SU-DHL-6 (cell line): Measurements from ENCODE around the gene OSM.

Source experiments
- EZH2phosphoT487 ChIP-seq: fragments of 200-600 bp; sonication (generic), shearing (Covaris generic); conservative IDR thresholded peaks from 2 replicates; pipeline ENCODE4 v1.6.1; 2018; ENCODE audit warnings: mild to moderate bottlenecking, antibody characterized with exemption, low read length, moderate library complexity, mixed read lengths
- TF ChIP-seq, protein P1 (sequence below): fragments of 200-600 bp; sonication (generic); IDR thresholded peaks from one replicate; pipeline ENCODE4 v1.5.1; 2017; ENCODE audit warnings: antibody characterized with exemption, mild to moderate bottlenecking, low read length, moderate library complexity; ENCODE audit not compliant: insufficient read depth, poor library complexity, severe bottlenecking

DNA sequence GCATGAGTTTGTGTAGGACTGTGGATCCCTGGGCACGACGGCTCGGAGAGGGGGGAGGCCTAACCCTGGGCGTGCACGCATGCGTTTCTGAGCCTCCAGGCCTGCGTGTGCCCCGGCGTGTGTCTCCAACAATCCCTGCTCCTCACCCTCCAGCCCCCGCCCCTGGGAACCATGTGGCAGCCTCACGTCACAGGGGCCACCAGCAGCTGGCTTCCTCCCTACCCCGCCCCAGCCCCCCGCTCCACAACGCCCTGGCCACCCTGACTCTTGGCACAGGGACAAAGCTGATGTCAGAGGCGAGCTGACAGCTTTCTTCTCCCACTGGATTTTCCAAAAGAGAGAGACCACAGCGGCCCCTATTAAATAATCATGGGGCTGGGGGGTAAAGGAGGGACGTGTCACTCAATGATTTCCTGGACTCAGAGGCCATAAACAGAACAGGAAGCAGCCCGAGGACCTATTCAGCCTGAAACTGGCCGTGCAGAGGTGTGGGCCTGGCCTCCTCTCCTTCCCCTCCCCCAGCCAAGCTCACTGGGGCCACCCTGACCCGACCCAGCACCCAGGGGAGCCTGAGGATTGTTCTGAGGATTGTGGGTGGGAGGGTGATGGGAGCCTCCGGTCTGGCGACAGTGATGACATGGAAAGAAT, 13.3 kb downstream of the OSM start:
- TF ChIP-seq, protein P1, sequence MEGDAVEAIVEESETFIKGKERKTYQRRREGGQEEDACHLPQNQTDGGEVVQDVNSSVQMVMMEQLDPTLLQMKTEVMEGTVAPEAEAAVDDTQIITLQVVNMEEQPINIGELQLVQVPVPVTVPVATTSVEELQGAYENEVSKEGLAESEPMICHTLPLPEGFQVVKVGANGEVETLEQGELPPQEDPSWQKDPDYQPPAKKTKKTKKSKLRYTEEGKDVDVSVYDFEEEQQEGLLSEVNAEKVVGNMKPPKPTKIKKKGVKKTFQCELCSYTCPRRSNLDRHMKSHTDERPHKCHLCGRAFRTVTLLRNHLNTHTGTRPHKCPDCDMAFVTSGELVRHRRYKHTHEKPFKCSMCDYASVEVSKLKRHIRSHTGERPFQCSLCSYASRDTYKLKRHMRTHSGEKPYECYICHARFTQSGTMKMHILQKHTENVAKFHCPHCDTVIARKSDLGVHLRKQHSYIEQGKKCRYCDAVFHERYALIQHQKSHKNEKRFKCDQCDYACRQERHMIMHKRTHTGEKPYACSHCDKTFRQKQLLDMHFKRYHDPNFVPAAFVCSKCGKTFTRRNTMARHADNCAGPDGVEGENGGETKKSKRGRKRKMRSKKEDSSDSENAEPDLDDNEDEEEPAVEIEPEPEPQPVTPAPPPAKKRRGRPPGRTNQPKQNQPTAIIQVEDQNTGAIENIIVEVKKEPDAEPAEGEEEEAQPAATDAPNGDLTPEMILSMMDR, result no peak
- no peak for TF ChIP-seq EZH2phosphoT487
